Spleen (tissue), 7 donors: ENCODE results near the gene ATP5ME.

Experiments
- CTCF ChIP-seq, 11 experiments: fragments of 200-600 bp in 7 of 11; fragments of 450-650 bp in 4 of 11; sonication (generic) in 4 of 11; IDR thresholded peaks in 8 of 11; conservative IDR thresholded peaks in 3 of 11; 1 replicate in 7 of 11; 2 replicates in 4 of 11; pipeline versions ENCODE4 v1.4.0 to v1.8.0; 2016 to 2021; ENCODE audit warnings: antibody characterized with exemption in 11 of 11, inconsistent platforms in 4 of 11, mild to moderate bottlenecking in 1 of 11
- POLR2A ChIP-seq, 3 donors: fragments of 450-650 bp; IDR thresholded peaks; one replicate each; pipeline ENCODE4 v1.5.1; 2017; ENCODE audit warnings: antibody characterized with exemption in 3 of 3, mild to moderate bottlenecking in 1 of 3
- donor health status: DM: no; HTN: no; CAD: no; lungs with moderate emphysema.
- donor health status: DM: no; HTN: no; CAD: no.
- donor health status: DM: no; HTN: no; CAD: no.

- no peak for TF ChIP-seq CTCF (IDR thresholded peaks at IDR 0.05 in 8 of 11, conservative IDR thresholded peaks at IDR 0.05 in 3 of 11)
- no peak for TF ChIP-seq POLR2A (IDR thresholded peaks at IDR 0.05)
Measured at GRCh38 chr4:692771-693554, 18.9 kb upstream of the ATP5ME start.
